Measurements from ENCODE around the gene ADD2.

Gene ADD2

GRCh38 chr2:70690846-70691245 lies 77.2 kb downstream of the ADD2 start:
- no peak for TF ChIP-seq CTCF (IDR thresholded peaks at IDR 0.05; ENCODE audit: low read depth, low read length)
- H3K4me3 ChIP-seq (ENCODE audit: low read depth, low read length), result no peak overlapping the region

- no peak overlapping the region for H3K4me3 ChIP-seq (ENCODE audit: low read depth, low read length)
- no peak for TF ChIP-seq CTCF (IDR thresholded peaks at IDR 0.05; ENCODE audit: low read depth, low read length)
Observed at GRCh38 chr2:70688427-70688826, 79.6 kb downstream of the ADD2 start.

GRCh38 chr2:70687461-70687795 lies 80.6 kb downstream of the ADD2 start:
- no peak overlapping the region for H3K4me3 ChIP-seq (ENCODE audit: low read depth, low read length)
- no peak for TF ChIP-seq CTCF (IDR thresholded peaks at IDR 0.05; ENCODE audit: low read depth, low read length)

- TF ChIP-seq CTCF (IDR thresholded peaks at IDR 0.05; ENCODE audit: low read depth, low read length), result peak; percentile 26; the same call in 1 of the 2 replicates
- H3K4me3 ChIP-seq (ENCODE audit: low read depth, low read length), result no peak overlapping the region
Observed at GRCh38 chr2:70686577-70687460, 81.2 kb downstream of the ADD2 start.

GRCh38 chr2:70685771-70686171 lies 82.2 kb downstream of the ADD2 start:
- no peak overlapping the region for H3K4me3 ChIP-seq (ENCODE audit: low read depth, low read length)
- no peak for TF ChIP-seq CTCF (IDR thresholded peaks at IDR 0.05; ENCODE audit: low read depth, low read length)

GRCh38 chr2:70684846-70685622 lies 83.0 kb downstream of the ADD2 start:
- H3K4me3 ChIP-seq (ENCODE audit: low read depth, low read length), result no peak overlapping the region
- no peak for TF ChIP-seq CTCF (IDR thresholded peaks at IDR 0.05; ENCODE audit: low read depth, low read length)

GRCh38 chr2:70683455-70683854 lies 84.5 kb downstream of the ADD2 start:
- no peak for TF ChIP-seq CTCF (IDR thresholded peaks at IDR 0.05; ENCODE audit: low read depth, low read length)
- H3K4me3 ChIP-seq (ENCODE audit: low read depth, low read length), result no peak overlapping the region
